ENCODE measurements around the gene NUDT8. TPM values are rescaled to one million over a fixed set of nuclear protein-coding genes. Genes with fewer than 3 reads are reported as not detected.
A peak's percentile ranks its signal among the peaks of the same experiment; 100 is the strongest.
"Not testable (repeated sequence)": the region's sequence is repeated elsewhere in the genome, so short reads cannot be mapped to it uniquely, and the experiment has no call there.

Gene NUDT8
- total RNA-seq, 2 donors from 2014 or later = 11.5 to 21.8 TPM

DNA sequence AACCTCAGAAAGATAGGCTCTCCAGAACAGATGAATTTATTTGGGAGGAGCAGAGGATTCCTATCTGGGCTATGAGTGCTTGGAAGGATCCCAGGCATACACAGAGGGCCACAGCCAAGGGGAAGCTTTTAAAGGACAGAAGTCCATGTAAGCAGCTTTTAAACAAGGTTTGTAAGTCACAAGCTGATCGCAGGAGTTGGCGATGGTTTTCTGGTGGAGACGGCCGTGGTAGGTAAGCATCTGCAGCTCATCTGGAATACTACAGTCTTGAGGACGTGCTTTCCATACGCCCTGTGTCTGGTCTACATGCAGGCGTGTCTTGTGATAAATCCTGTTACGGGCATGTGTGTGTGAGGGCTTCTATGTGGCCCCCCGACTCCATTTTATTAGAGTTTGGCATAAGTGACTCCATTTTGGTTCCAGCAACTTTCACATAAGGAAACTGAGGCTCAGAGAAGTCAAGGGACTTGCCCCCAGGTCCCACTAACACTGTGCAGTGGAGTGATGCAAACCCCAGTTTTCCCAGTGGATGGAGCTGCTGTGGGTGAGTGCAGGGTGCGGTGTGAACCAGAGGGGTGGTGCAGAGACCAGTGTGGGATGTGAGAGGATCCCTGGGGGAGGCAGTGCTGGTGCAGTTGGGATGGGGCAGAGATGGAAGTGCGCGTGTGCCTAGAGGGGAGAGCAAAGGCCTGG lies 32.6 kb upstream of the NUDT8 start:
- TF ChIP-seq POLR2A (IDR thresholded peaks at IDR 0.05) = no peak
- no peak for TF ChIP-seq CTCF (IDR thresholded peaks at IDR 0.05)
- ATAC-seq (no peak), DNase-seq (no peak)
- no peaks in the 10 kb centered on the region for H3K9me3 ChIP-seq
- no peaks in the 10 kb centered on the region for H3K4me1 ChIP-seq
- no peak overlapping the region for H3K4me3 ChIP-seq
- no peaks in the 10 kb centered on the region for H3K36me3 ChIP-seq (replicated peaks in 1 of 2; ENCODE audit: insufficient read depth in 1 of 2, low read depth in 2 of 2)
- no peaks in the 10 kb centered on the region for H3K27me3 ChIP-seq
- intact Hi-C loops (cut with DNase I) = loop anchor here (10.0 kb wide), 1 partner anchor 53 kb away; no protein-coding TSS in a partner anchor
- 76 to 79% methylated on average over 12 of the region's 12 CpGs for WGBS, 2 donors
- no peak overlapping the region for H3K27ac ChIP-seq

DNA sequence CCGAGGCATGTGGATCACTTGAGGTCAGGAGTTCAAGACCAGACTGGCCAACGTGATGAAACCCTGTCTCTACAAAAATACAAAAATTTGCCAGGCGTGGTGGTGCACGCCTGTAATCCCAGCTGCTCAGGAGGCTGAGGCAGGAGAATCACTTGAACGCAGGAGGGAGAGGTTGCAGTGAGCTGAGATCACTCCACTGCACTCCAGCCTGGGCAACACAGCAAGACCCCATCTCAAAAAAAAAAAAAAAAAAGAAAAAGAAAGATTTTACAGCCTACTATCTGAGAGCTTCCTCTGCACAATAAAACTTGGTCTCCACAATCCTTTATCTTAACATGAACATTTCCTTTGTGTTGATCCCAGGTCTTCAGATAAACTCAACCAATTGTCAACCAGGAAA lies 31.0 kb upstream of the NUDT8 start:
- intact Hi-C loops (cut with DNase I) = loop anchor here (10.0 kb wide), 1 partner anchor 54 kb away; no protein-coding TSS in a partner anchor
- not testable (repeated sequence) for H3K9me3 ChIP-seq; H3K4me1 ChIP-seq; H3K27me3 ChIP-seq; DNase-seq; H3K36me3 ChIP-seq (replicated peaks in 1 of 2; ENCODE audit: insufficient read depth in 1 of 2, low read depth in 2 of 2); ATAC-seq; H3K4me3 ChIP-seq; H3K27ac ChIP-seq
- 73% methylated on average over 5 of the region's 5 CpGs for WGBS, 2 donors

DNA sequence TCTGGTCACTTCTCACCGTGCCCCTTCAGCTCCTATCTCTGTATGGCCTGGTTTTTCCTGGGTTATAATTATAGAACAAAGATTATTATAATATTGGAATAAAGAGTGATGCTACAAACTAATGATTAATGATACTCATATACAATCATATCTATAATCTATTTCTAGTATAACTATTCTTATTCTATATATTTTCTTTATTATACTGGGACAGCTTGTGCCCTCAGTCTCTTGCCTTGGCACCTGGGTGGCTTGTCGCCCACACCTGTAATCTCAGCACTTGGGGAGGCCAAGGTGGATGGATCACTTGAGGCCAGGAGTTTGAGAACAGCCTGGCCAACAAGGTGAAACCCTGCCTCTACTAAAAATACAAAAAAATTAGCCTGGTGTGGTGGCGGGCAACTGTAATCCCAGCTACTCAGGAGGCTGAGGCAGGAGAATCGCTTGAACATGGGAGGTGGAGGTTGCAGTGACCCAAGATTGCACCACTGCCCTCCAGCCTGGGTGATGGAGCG lies 30.0 kb upstream of the NUDT8 start:
- peak in 1 of 7 experiments; percentile 10 for TF ChIP-seq CTCF (IDR thresholded peaks at IDR 0.05)
- H3K27ac ChIP-seq; H3K4me3 ChIP-seq; ATAC-seq; DNase-seq; H3K4me1 ChIP-seq; H3K36me3 ChIP-seq (replicated peaks in 1 of 2; ENCODE audit: insufficient read depth in 1 of 2, low read depth in 2 of 2); H3K27me3 ChIP-seq; H3K9me3 ChIP-seq: not testable (repeated sequence)
- WGBS, 2 donors = 47 to 49% methylated on average over 5 of the region's 5 CpGs
- intact Hi-C loops (cut with DNase I) = loop anchor here (10.0 kb wide), 1 partner anchor 55 kb away; no protein-coding TSS in a partner anchor

- intact Hi-C loops (cut with DNase I) = no loop called here
- WGBS, 2 donors = 36 to 43% methylated on average over 3 of the region's 3 CpGs
- peak overlapping the region in 2 of 4 donors; percentile 11 to 47 for H3K27ac ChIP-seq
Observed at GRCh38 chr11:67657300-67657699, 27.6 kb upstream of the NUDT8 start.

More at GRCh38 chr11:67657300-67657699, 27.6 kb upstream of the NUDT8 start:
- TF ChIP-seq POLR2A (IDR thresholded peaks at IDR 0.05) = no peak
- TF ChIP-seq CTCF (IDR thresholded peaks at IDR 0.05) = no peak
- H3K4me1 ChIP-seq = peaks cover 5% of the 10 kb centered on the region
- no peak overlapping the region for H3K4me3 ChIP-seq
- DNase-seq (no peak), ATAC-seq (no peak)
- no peaks in the 10 kb centered on the region for H3K27me3 ChIP-seq
- H3K9me3 ChIP-seq = peaks cover 0 to 3% (median 0%) of the 10 kb centered on the region in 3 donors
- H3K36me3 ChIP-seq (replicated peaks in 1 of 2; ENCODE audit: insufficient read depth in 1 of 2, low read depth in 2 of 2) = no peaks in the 10 kb centered on the region
